GM21526 (cell line): ENCODE data around the gene AIG1.
"Not testable (repeated sequence)": the region's sequence is repeated elsewhere in the genome, so short reads cannot be mapped to it uniquely, and the experiment has no call there.

ENCODE experiments used
- ATAC-seq: cut with Tn5 transposase; IDR thresholded peaks from one replicate; pipeline ENCODE4 v1.9.1; 2021; ENCODE audit warnings: moderate library complexity; ENCODE audit not compliant: unreplicated experiment, low FRiP score

AIG1 gene, protein sequence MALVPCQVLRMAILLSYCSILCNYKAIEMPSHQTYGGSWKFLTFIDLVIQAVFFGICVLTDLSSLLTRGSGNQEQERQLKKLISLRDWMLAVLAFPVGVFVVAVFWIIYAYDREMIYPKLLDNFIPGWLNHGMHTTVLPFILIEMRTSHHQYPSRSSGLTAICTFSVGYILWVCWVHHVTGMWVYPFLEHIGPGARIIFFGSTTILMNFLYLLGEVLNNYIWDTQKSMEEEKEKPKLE

DNA sequence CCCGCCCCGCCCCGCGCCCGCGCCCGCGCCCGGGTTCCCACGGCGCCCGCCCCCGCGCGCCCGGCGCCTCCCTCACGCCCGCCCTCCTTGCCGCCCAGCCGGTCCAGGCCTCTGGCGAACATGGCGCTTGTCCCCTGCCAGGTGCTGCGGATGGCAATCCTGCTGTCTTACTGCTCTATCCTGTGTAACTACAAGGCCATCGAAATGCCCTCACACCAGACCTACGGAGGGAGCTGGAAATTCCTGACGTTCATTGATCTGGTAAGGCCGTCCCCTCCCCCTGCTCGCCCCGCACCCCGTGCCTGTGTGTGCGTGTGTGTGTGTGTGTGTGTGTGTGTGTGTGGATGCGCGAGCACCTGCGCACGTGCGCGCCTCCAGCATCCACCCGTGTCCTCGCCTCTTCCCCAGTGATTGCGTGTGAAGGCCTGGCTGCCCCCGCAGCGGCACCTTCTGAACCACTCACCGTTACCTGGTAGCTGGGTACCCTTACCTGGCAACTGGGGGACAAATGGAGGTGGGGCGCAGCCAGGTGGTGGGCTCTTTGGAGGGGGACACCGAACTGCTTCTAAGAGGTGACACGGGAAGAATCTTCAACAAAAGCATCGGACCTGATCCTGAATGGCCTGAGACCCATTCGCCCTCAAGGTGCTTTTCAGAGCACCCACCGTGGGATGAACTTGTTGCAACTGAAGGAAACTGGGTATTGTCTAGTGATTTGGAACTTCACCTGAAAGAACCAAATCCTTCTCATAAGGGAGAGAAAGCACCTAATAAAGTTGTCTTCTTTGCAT, at the start of gene AIG1:
AIG1 (plus strand) TSS at position 84 of the 791 bp plus-strand sequence; CDS start at position 121, 37 bp downstream.
- ATAC-seq, result peak; percentile 55

DNA sequence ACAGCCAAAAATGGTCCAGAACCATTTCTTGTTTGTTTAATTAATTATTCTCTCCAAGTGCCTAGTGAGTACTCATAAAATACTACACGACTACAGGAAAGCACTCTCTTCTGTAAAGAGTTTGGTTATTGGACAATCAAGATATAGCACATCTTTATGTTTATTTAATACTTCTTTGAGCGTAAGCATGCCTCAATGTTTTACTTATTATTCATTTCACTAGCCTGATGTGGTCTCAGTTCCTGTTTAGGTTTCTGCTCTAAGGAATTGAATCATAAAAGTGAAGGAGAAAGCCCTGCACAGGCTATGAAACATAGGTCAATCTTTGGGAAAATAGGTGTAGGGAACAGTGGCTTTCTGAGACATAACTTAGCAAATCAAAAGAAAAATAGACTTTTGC, 45.9 kb upstream of the AIG1 start:
- no peak for ATAC-seq

DNA sequence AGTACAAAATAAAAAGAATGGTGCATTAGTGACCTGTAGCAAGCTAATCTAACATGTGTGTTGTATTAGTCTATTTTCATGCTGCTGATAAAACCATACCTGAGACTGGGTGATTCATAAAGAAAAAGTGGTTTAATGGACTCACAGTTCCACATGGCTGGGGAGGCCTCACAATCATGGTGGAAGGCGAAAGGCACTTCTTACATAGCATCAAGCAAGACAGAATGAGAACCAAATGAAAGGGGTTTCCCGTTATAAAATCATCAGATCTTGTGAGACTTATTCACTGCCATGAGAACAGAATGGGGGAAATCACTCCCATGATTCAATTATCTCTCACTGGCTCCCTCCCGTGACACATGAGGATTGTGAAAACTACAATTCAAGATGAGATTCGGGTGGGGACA, 45.4 kb upstream of the AIG1 start:
- ATAC-seq, result no peak

DNA sequence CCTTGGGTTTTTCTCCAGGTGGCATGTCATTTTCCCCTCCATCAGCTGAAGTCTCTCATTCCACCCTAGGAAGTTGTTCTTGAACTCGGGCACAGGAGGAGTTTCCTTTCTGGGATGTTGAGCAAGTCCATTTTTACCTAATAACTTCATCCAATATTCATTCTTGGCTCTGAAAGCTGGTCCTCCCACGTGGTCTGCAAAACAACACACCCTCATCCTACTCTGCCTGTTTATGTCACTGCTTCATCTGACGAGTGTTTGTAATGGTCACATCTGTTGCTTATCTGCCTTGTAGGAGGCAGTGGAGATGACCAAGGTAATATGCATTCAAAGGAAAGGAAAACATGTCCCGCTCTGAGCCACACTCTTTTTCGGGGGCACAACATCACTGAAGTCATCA, 41.7 kb upstream of the AIG1 start:
- ATAC-seq, result no peak

DNA sequence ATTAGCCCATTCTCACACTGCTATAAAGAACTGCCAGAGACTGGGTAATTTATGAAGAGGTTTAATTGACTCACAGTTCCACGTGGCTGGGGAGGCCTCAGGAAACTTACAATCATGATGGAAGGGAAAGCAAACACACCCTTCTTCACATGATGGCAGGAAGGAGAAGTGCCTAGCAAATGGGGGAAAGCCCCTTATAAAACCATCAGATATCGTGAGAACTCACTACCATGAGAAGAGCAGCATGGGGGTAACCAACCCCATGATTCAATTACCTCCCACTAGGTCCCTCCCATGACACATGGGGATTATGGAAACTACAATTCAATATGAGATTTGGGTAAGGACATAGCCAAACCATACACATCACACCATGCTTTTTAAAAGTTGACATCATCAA, 39.8 kb upstream of the AIG1 start:
- not testable (repeated sequence) for ATAC-seq

DNA sequence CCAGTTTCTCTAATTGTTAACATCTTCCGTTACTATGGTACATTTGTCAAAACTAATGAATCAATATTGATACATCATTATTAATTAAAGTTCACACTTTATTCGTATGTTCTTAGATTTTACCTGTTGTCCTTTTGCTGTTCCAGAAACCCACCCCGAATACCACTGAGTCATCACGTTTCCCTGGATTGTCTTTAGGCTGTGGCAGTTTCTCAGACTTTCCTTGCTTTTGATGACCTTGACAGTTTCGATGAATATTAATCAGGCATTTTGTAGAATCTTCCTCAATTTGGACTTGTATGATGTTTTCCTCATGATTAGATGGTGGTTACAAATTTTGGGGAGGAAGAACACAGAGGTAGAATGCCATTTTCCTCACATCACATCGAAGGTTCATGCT, 39.1 kb upstream of the AIG1 start:
- no peak for ATAC-seq

DNA sequence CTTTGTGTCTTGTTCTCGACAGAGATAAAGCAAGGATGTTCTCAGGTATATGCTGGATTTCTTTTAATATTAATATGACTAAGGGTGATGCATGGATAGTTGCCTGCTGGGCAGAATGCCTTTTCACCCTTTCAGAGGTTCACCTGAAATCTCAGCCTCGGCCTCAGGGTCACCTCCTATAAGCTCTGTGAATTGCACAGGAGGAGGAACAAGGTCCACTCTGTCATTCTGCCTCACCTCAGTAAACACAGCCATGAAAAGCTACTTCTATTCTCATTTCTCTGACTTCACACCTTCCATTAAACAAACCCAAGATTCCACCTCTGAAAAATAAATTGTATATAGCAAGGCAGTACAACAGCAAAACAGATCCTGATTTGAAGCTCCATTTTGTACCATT, 38.1 kb upstream of the AIG1 start:
- no peak for ATAC-seq

DNA sequence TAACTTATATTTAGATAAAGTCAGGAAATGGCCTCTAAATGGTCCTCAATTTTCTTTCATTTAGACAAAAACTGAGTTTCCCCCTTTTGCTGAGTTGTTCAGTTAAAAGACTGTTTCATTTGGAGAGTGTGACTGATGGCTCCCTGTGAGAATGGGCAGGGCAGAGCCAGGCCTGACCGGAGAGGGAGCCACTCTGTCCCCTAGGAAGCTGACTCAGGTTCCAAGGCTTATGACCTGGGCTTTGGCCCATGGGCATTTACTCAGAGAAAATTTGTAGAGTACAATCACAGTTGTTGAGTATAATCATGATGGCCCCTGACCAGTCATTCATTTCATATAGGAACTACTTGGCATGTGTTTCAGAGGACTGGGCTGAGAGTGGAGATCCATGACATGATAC, 37.0 kb upstream of the AIG1 start:
- ATAC-seq, result no peak

DNA sequence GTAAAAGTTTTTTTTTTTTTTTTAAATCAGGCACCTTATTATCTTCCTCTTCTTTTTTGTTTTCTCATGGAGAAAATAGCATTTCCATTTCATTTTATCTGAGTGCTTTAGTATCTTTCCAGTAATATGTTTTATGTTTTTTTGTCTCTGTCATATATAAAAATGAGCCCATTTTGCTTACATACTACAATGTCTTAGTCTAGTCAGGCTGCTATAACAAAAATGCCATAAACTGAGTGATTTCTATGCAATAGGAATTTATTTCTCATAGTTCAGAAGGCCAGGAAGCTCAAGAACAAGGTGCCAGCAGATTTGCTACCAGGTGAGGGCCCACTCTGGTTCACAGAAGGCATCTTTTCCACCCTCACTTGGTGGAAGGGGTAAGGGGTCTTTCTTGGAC, 35.7 kb upstream of the AIG1 start:
- ATAC-seq, result no peak

DNA sequence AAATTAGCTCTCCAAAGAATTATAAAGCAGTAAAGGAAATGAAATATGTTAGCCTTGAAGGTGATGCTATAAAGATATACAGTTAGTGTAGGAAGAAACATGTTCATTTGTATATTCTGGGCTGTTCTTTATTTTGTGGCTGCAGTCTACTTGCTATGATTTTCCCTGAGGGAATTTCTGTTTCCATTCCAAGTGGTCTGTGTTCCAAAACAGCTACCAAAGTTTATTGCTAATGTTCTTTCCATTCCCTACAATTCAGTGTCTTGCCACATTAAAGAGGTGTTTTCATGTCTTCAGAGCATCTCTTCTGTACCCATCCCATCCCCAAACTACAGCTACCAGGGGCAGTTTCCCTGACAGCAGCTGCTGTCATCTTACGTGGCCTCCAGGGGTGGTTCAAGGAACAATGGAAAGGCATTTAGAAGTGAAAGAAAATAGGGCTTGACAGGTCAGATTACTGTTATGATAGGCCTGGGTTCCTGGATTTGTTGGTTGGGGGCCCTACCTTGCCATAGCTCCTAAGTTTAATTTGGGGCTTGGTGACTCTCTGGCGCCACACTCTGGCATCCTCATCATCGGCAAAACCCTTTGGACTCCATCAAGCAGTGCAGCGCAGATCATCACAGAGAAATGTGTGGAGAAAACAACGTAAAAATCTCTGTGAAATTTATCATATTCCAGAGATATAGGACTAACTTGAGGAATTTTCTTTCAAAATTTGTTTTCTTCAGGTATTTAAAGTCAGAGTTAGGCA, 33.8 kb upstream of the AIG1 start:
- ATAC-seq, result no peak

DNA sequence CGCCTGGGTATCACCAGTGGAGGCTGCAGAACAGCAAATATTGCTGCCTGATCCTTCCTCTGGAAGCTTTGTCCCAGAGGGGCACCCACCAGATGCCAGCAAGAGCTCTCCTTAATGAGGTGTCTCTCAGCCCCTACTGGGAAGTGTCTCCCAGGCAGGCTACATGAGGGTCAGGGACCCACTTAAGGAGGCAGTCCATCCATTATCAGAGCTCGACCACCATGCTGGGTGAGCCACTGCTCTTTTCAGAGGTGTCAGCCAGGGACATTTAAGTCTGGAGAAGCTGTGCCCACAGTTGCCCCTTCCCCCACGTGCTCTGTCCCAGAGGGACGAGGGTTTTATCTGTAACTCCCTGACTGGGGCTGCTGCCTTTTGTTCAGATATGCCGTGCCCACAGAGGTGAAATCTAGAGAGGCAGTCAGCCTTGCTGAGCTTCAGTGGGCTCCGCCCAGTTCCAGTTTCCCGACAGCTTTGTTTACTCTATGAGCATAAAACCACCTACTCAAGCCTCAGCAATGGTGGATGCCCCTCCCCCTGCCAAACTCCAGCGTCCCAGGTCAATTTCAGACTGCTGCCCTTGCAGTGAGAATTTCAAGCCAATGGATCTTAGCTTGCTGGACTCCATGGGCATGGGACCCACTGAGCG, 25.9 kb upstream of the AIG1 start:
- no peak for ATAC-seq

DNA sequence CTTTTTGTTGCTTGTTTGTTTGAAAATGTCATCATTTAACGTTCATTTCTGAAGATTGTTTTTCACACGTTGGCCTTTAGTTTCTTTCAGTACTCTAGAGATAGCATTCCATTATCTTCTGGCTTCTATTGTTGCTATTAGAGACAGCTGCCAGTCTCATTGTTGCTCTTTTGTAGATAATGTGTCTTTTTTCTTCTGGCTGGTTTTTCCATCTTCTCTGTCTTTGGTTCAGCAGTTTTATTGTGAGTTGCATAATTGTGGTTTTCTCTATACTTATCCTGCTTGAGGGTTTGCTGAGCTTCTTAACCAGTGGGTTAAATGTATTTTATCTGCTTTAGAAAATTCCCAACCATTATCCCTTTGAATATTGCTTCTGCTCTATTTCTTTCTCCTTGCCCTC, 23.2 kb upstream of the AIG1 start:
- no peak for ATAC-seq

DNA sequence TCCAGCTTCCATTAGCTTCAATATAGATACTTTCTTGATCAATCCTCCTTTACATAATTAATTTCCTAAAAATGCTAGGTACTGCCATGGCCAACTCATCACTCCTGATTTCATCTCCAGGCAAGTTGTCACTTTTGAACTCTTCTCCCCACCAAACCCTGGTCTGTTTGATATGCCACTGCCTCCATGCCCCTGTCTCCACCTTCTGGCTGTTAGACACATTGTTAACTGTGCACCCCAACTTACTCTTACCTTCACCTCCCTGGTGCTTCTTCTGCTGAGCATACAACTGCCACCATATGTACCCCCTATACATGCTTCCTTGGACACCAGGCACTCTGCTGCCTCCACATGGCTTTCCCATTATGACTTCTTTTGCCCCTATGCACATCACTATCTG, 21.9 kb upstream of the AIG1 start:
- no peak for ATAC-seq

DNA sequence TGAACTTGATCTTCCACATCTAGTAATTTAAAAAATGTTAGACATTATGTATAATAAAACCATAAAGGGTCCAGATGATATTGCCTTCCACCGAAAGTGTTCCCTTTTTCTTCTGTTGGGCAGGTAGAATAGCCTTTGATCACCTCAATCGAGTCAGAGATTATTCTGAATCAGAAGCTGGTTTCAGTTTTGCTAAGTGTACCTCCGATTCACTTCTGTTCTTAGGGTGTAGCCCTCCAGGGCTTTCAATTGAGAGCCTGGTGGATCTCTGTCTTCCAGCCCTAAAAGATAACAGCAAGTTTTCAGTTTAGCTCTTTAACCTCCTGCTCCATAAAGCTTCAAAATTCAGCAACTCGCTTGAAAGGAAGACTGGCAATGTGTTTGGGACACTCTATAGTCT, 21.1 kb upstream of the AIG1 start:
- peak; percentile 62 for ATAC-seq

DNA sequence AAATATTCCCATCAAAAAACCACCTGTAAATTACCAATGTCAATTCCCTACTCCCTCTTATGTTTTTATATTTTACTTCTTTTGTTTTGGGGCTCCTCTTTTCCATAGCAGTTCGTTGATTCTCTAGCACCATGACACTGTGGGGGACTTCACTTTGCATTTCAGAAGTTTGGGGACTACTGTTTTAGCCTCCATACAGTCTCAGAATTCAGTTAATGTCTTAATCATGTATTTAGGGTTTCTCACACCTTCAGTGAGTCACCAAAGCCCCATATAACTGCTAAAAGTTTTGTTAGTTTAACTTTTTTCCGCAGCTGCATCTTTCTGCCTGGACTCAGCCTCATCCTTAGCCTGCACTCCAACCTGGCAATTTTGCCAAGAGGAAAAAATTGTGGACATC, 20.7 kb upstream of the AIG1 start:
- ATAC-seq, result no peak

DNA sequence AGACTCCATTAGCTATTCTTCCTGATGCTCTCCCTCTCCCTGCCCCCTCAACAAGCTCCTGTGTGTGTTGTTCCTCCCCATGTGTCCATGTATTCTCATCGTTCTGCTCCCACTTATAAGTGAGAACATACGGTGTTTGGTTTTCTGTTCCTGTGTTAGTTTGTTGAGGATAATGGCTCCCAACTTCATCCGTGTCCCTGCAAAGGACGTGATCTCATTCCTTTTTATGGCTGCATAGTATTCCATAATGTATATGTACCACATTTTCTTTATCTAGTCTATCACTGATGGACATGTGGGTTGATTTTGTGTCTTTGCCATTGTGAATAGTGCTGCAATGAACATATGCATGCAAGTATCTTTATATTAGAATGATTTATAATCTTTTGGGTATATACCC, 16.3 kb upstream of the AIG1 start:
- not testable (repeated sequence) for ATAC-seq

DNA sequence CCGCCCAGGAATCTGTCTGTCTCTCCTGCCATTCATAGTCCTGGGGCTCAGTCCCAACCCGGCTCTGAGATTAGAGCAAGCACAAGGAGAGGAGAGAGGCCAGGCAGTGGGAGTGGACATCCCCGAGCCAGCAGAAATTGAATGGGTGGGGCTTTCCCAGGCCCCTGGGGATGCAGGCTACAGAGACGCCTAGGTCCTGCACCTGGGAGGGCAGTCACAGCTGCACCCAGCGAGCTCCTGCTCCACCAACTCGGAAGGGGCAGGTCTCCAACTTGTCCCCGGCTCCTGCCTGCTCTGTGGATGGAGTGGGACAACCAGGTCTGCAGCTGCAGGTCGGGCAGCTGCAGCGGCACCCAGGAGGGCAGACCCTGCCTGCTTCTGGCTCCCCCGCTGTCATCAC, 11.1 kb upstream of the AIG1 start:
- no peak for ATAC-seq

DNA sequence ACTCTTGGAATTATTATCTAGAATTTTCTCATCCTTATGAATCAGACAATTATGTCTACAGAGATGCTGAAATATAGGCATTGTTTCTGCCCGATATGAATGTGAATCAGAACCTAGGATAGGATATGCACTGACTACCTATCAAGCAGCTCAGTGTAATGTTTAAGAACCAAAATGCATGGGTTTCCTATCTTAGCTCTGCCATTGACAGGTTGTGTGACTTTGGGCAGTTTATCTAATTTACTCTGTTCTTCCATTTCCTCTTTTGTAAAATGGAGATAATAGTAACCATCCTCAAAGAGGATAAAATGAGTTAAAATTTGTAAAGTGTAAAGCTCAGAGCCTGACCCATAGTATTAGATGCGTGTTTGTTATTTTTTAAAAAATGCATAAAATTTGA, 10.2 kb upstream of the AIG1 start:
- no peak for ATAC-seq

DNA sequence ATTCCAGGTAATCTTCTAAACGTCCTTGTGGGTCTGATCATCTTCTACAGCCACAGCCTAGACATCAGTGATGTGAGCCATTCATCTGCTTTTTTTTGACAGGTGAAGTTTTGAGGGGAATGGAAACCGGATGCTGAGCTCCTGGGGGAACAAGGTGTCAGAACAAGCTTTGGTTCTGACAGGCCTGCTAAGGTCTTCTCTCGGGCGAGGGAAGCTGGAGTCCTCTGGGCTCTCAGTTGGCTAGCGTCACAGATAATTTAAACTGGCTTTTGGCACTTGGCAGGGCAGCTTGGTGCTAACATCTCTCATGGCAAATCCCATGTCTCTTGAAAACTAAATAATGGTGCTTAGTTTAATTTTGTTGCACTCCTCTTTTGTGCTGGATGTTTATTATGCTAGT, 8.4 kb upstream of the AIG1 start:
- no peak for ATAC-seq

DNA sequence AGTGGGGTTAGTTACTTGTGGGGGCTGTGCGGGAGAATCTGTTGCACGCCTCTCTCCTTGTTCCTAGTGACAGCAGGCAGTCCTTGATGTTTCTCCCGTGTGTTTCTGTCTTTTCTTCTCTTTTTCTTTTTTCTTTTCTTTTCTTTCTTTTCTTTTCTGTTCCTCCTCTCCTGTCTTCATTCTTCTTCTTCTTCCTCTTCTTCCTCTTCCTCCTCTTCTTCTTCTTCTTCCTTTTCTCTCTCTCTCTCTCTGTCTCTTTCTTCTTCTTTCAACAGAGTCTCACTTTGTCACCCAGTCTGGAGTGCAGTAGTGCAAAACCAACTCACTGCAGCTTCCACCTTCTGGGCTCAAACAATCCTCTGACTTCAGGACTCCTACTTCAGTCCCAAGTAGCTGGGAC, 6.8 kb upstream of the AIG1 start:
- no peak for ATAC-seq

DNA sequence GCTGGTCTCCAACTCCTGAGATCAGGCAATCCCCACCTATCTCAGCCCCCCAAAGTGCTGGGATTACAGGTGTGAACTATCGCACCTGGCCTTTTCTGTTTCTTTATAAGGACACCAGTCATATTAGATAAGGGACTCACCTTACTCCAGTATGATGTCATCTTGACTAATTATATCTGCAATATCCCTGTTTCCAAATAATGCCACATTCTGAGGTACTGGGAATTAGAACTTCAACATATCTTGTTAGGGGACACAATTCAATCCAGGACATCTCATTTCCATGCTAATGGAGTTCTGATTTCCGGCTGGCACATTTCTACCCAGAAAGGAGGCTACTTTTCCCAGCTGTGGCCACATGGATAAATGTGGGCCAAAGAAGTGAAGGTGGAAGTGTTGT, 6.4 kb upstream of the AIG1 start:
- no peak for ATAC-seq
